ENCODE measurements around the gene ATR. TPM values are rescaled to one million over a fixed set of nuclear protein-coding genes. Genes with fewer than 3 reads are reported as not detected.

Gene ATR
- total and polyA plus RNA-seq, 8 donors = 8.2 to 16.6 (median 11.3) TPM

DNA sequence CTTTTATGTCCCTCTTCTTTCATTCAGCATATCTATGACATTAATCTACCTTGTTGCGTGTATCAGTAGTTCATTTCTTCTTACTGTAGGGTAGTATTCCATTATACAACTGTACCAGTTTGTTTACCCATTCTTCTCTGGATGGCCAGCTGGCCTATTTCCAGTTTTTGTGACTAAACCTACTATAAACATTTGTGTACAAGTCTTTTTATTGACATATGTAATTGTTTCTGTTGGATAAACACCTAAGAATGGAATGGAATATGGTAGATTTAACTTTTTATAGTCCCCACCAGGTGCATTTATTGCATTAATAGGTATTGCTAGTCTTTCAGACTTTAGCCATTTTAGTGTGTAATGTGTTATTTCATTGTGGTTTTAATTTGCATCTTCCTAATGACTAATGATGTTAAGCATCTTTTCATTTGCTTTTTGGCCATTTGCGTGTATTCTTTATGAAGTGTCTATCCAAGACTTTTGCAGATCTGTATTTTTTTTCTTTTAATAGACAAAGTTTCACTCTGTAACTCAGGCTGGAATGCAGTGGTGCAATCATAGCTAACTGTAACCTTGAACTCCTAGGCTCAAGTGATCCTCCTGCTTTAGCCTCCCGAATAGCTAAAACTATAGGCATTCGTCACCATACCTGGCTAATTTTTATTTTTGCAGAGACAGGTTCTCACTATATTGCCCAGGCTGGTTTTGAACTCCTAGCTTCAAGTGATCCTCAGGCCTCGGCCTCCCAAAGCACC is 88.8 kb downstream of the ATR start:
- Histone ChIP-seq H3K36me3 (peaks cover 0 to 36% (median 6%) of the 10 kb centered on the region in 3 donors), H3K4me1 (no peaks in the 10 kb centered on the region), H3K27me3 (no peaks in the 10 kb centered on the region), H3K4me3 (no peak overlapping the region), H3K9me3 (no peaks in the 10 kb centered on the region), H3K27ac (no peak overlapping the region)
- FAIRE-seq (no peak), DNase-seq (no peak), ATAC-seq (no peak)
- 97 to 98% methylated on average over 5 of the region's 5 CpGs for WGBS, 2 donors
- intact Hi-C loops (cut with DNase I) = no loop called here
- no peak for TF ChIP-seq CTCF (IDR thresholded peaks at IDR 0.05)

- intact Hi-C loops (cut with DNase I) = no loop called here
- H3K9me3 ChIP-seq = no peaks in the 10 kb centered on the region
- peaks cover 0 to 42% (median 10%) of the 10 kb centered on the region in 3 donors for H3K36me3 ChIP-seq
- H3K4me3 ChIP-seq = no peak overlapping the region
- H3K4me1 ChIP-seq = no peaks in the 10 kb centered on the region
- H3K27ac ChIP-seq = no peak overlapping the region
- DNase-seq (no peak), FAIRE-seq (no peak), ATAC-seq (no peak)
- H3K27me3 ChIP-seq = no peaks in the 10 kb centered on the region
- no peak for TF ChIP-seq CTCF (IDR thresholded peaks at IDR 0.05)
- 96 to 97% methylated on average over 4 of the region's 4 CpGs for WGBS, 2 donors
Measured at GRCh38 chr3:142484912-142485435, 93.6 kb downstream of the ATR start.

DNA sequence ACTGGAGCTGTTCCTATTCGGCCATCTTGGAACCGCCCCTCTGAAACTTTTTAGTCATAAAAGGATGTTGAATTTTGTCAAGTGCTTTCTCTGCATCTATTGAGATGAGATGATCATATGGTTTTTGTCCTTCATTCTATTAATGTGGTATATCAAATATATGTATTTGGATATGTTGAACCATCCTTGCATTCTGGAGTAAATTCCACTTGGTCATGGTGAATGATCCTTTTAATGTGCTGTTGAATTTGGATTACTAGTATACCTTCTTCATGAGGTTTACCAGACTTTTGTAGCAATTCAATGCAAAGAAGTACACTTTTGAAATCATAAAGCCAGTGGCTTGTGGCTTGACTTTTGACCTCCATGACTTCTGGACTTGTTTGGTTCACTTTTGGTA is 97.3 kb downstream of the ATR start:
- no peak for FAIRE-seq
- intact Hi-C loops (cut with DNase I) = no loop called here
- H3K27ac ChIP-seq = no peak overlapping the region
- 97 to 98% methylated on average over 2 of the region's 2 CpGs for WGBS, 2 donors
- H3K36me3 ChIP-seq = peaks cover 0 to 28% (median 10%) of the 10 kb centered on the region in 3 donors
- H3K9me3 ChIP-seq = no peaks in the 10 kb centered on the region
- H3K4me3 ChIP-seq = no peak overlapping the region
- DNase-seq = no peak
- no peaks in the 10 kb centered on the region for H3K27me3 ChIP-seq
- H3K4me1 ChIP-seq = no peaks in the 10 kb centered on the region
- no peak for TF ChIP-seq CTCF (IDR thresholded peaks at IDR 0.05)
- ATAC-seq = no peak

DNA sequence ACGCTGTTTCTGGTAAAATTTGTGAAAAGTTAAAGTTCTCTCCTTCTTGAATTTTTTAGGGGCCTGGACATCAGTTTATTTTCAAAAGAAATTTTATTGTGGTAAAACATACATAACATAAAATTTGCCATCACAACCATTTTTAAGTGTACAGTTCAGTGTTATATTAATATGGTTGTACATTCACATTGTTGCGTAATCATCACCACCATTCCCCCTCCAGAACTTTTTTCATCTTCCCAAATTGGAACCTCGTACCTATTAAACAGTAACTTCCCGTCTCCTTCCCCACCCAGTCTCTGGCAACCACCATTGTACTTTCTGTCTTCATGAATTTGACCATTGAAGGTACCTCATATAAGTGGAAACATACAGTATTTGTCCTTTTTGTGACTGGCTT is 107.7 kb downstream of the ATR start:
- H3K27ac ChIP-seq = no peak overlapping the region
- ATAC-seq = no peak
- no peaks in the 10 kb centered on the region for H3K27me3 ChIP-seq
- no peaks in the 10 kb centered on the region for H3K9me3 ChIP-seq
- TF ChIP-seq CTCF (IDR thresholded peaks at IDR 0.05) = no peak
- DNase-seq = no peak
- WGBS, 2 donors = 94 to 98% methylated on average over 4 of the region's 4 CpGs
- H3K4me1 ChIP-seq = no peaks in the 10 kb centered on the region
- H3K36me3 ChIP-seq = no peaks in the 10 kb centered on the region
- no peak overlapping the region for H3K4me3 ChIP-seq
- no peak for FAIRE-seq
- intact Hi-C loops (cut with DNase I) = no loop called here

- H3K4me3 ChIP-seq = no peak overlapping the region
- no peaks in the 10 kb centered on the region for H3K36me3 ChIP-seq
- no peaks in the 10 kb centered on the region for H3K4me1 ChIP-seq
- no peaks in the 10 kb centered on the region for H3K27me3 ChIP-seq
- intact Hi-C loops (cut with DNase I) = no loop called here
- ATAC-seq = no peak
- H3K9me3 ChIP-seq = no peaks in the 10 kb centered on the region
- H3K27ac ChIP-seq = no peak overlapping the region
- FAIRE-seq = no peak
- no peak for TF ChIP-seq CTCF (IDR thresholded peaks at IDR 0.05)
- 92 to 98% methylated on average over 4 of the region's 4 CpGs for WGBS, 2 donors
- DNase-seq = no peak
Measured at GRCh38 chr3:142468456-142468855, 110.1 kb downstream of the ATR start.
